Neuronal stem cell (in vitro differentiated cells): ENCODE data around the gene RAB3A.

ENCODE experiments used
- DNase-seq: peaks from one replicate; pipeline ENCODE4 v3.0.0-alpha.2; 2013; ENCODE audit warnings: low spot score
- H2AFZ ChIP-seq: one replicate; pipeline ENCODE4 v1.6.1; 2013; ENCODE audit warnings: mild to moderate bottlenecking, low read length, inconsistent platforms
- H2AK5ac ChIP-seq: 2 replicates; pipeline ENCODE4 v1.6.1; 2013; ENCODE audit warnings: low read depth, mild to moderate bottlenecking, inconsistent platforms, low read length, moderate library complexity, mixed read lengths
- H2BK120ac ChIP-seq: 2 replicates; pipeline ENCODE4 v1.6.1; 2013; ENCODE audit warnings: low read depth, mild to moderate bottlenecking, inconsistent platforms, low read length, moderate library complexity, mixed read lengths
- H2BK12ac ChIP-seq: one replicate; pipeline ENCODE4 v1.6.1; 2013; ENCODE audit warnings: low read length, inconsistent platforms
- H2BK15ac ChIP-seq: 2 replicates; pipeline ENCODE4 v1.6.1; 2013; ENCODE audit warnings: mild to moderate bottlenecking, low read length, inconsistent platforms, mixed read lengths
- H2BK5ac ChIP-seq: one replicate; pipeline ENCODE4 v1.6.1; 2013; ENCODE audit warnings: inconsistent platforms, mild to moderate bottlenecking, low read length, moderate library complexity
- H3K14ac ChIP-seq: one replicate; pipeline ENCODE4 v1.6.1; 2013; ENCODE audit warnings: low read length, inconsistent platforms
- H3K18ac ChIP-seq: 2 replicates; pipeline ENCODE4 v1.6.1; 2013; ENCODE audit warnings: low read length, inconsistent platforms
- H3K23ac ChIP-seq: 2 replicates; pipeline ENCODE4 v1.6.1; 2013; ENCODE audit warnings: low read depth, mild to moderate bottlenecking, mixed read lengths, low read length, inconsistent platforms; ENCODE audit not compliant: poor library complexity
- H3K27ac ChIP-seq: replicated peaks from 3 replicates; pipeline ENCODE4 v1.5.1; 2013; ENCODE audit warnings: low read length, inconsistent platforms
- H3K27me3 ChIP-seq, 3 experiments: 2 replicates each; pipeline ENCODE4 v1.6.1; 2013; ENCODE audit warnings: low read length in 3 of 3, mild to moderate bottlenecking in 2 of 3, inconsistent platforms in 1 of 3, low read depth in 1 of 3, mixed read lengths in 1 of 3, moderate library complexity in 1 of 3; ENCODE audit not compliant: control insufficient read depth in 3 of 3, insufficient read depth in 3 of 3
- H3K36me3 ChIP-seq, 2 donors: replicated peaks in 1 of 2; 2 replicates each; pipeline ENCODE4 v1.6.1; 2013; ENCODE audit warnings: low read length in 2 of 2; ENCODE audit not compliant: control insufficient read depth in 2 of 2, insufficient read depth in 2 of 2
- H3K4ac ChIP-seq: 2 replicates; pipeline ENCODE4 v1.6.1; 2013; ENCODE audit warnings: inconsistent platforms, mild to moderate bottlenecking, low read length, moderate library complexity
- H3K4me1 ChIP-seq, 2 donors: 1 replicate in 1 of 2; 2 replicates in 1 of 2; pipeline ENCODE4 v1.6.1; 2013; ENCODE audit warnings: low read length in 2 of 2, low read depth in 1 of 2; ENCODE audit not compliant: control insufficient read depth in 2 of 2, insufficient read depth in 1 of 2
- H3K4me2 ChIP-seq: one replicate; pipeline ENCODE4 v1.6.1; 2013; ENCODE audit warnings: mild to moderate bottlenecking, low read length, inconsistent platforms; ENCODE audit not compliant: insufficient read depth, poor library complexity, severe bottlenecking
- H3K4me3 ChIP-seq, 2 donors: 2 replicates each; pipeline ENCODE4 v1.5.1; 2013; ENCODE audit warnings: low read length in 2 of 2, mild to moderate bottlenecking in 2 of 2, inconsistent platforms in 1 of 2, moderate library complexity in 1 of 2
- H3K79me1 ChIP-seq: one replicate; pipeline ENCODE4 v1.6.1; 2013; ENCODE audit warnings: low read depth, mild to moderate bottlenecking, inconsistent platforms, low read length, moderate library complexity
- H3K9ac ChIP-seq: one replicate; pipeline ENCODE4 v1.6.1; 2013; ENCODE audit warnings: mild to moderate bottlenecking, low read depth, low read length, inconsistent platforms; ENCODE audit not compliant: poor library complexity
- H3K9me3 ChIP-seq, 2 donors: replicated peaks in 1 of 2; 2 replicates each; pipeline versions ENCODE3 to v1.6.1; 2013; ENCODE audit warnings: low read length in 2 of 2, mild to moderate bottlenecking in 2 of 2, inconsistent platforms in 1 of 2, low read depth in 1 of 2, mixed read lengths in 1 of 2, moderate library complexity in 1 of 2; ENCODE audit not compliant: control insufficient read depth in 2 of 2, insufficient read depth in 1 of 2
- H4K8ac ChIP-seq: one replicate; pipeline ENCODE4 v1.6.1; 2013; ENCODE audit warnings: low read depth, mild to moderate bottlenecking, inconsistent platforms, low read length, moderate library complexity
- H4K91ac ChIP-seq: one replicate; pipeline ENCODE4 v1.6.1; 2013; ENCODE audit warnings: low read length, low read depth, mild to moderate bottlenecking, inconsistent platforms; ENCODE audit not compliant: poor library complexity
- WGBS, 2 donors: extraction: QIAGEN DNeasy Blood & Tissue Kit; methylation state at CpG; one replicate each; pipeline ENCODE4 v1.1.7; 2013; ENCODE audit warnings: missing lambda C conversion rate in 2 of 2, mixed read lengths in 1 of 2; ENCODE audit not compliant: insufficient read length in 2 of 2, insufficient replicate concordance in 1 of 2; ENCODE audit errors: extremely low coverage in 2 of 2; 5-methylcytosine and 5-hydroxymethylcytosine counted together

Gene RAB3A

GRCh38 chr19:18202778-18203407, 949 bp downstream of the RAB3A start:
- DNase-seq, result no peak

GRCh38 chr19:18202397-18202777, 1.5 kb downstream of the RAB3A start:
- H3K4ac ChIP-seq, result no peak overlapping the region
- H3K14ac ChIP-seq, result no peak overlapping the region
- H3K18ac ChIP-seq, result peak overlapping the region; percentile 13
- peaks cover 15% of the 10 kb centered on the region in 2 donors for H3K4me1 ChIP-seq
- no peak overlapping the region for H2BK5ac ChIP-seq
- H3K9me3 ChIP-seq, result peaks cover 0 to 2% of the 10 kb centered on the region in 2 donors
- peaks cover 0 to 26% of the 10 kb centered on the region in 2 donors for H3K36me3 ChIP-seq
- no peak overlapping the region for H2BK120ac ChIP-seq
- no peak overlapping the region for H3K4me2 ChIP-seq
- DNase-seq, result no peak
- H4K8ac ChIP-seq, result no peak overlapping the region
- no peak overlapping the region for H3K9ac ChIP-seq
- H3K27ac ChIP-seq, result no peak overlapping the region
- WGBS, 2 donors, result no CpG with 5 or more reads among the region's 24 CpGs
- peak overlapping the region; percentile 75 for H3K23ac ChIP-seq
- H3K79me1 ChIP-seq, result peaks cover 6% of the 10 kb centered on the region
- peak overlapping the region; percentile 30 for H2BK15ac ChIP-seq
- H2AK5ac ChIP-seq, result peak overlapping the region; percentile 20
- H2AFZ ChIP-seq, result no peak overlapping the region
- H3K4me3 ChIP-seq, result peak overlapping the region in 1 of 2 donors; percentile 46
- H4K91ac ChIP-seq, result no peak overlapping the region
- no peak overlapping the region for H2BK12ac ChIP-seq
- peaks cover 0 to 18% (median 6%) of the 10 kb centered on the region in 3 experiments for H3K27me3 ChIP-seq

More at GRCh38 chr19:18202778-18203407, 949 bp downstream of the RAB3A start:
- H3K79me1 ChIP-seq, result peaks cover 6% of the 10 kb centered on the region
- H3K9me3 ChIP-seq, result peaks cover 0 to 2% of the 10 kb centered on the region in 2 donors
- H3K14ac ChIP-seq, result peak overlapping the region; percentile 100
- peaks cover 0 to 18% (median 6%) of the 10 kb centered on the region in 3 experiments for H3K27me3 ChIP-seq
- H2AK5ac ChIP-seq, result peak overlapping the region; percentile 96
- H3K36me3 ChIP-seq, result peaks cover 0 to 23% of the 10 kb centered on the region in 2 donors
- peak overlapping the region; percentile 91 for H3K4me2 ChIP-seq
- peak overlapping the region; percentile 98 for H3K23ac ChIP-seq
- H2BK5ac ChIP-seq, result no peak overlapping the region
- peak overlapping the region; percentile 91 for H3K9ac ChIP-seq
- H3K4me1 ChIP-seq, result peaks cover 15% of the 10 kb centered on the region in 2 donors
- no peak overlapping the region for H3K4ac ChIP-seq
- no peak overlapping the region for H3K27ac ChIP-seq
- peak overlapping the region; percentile 82 for H2BK12ac ChIP-seq
- no CpG with 5 or more reads among the region's 32 CpGs for WGBS, 2 donors
- peak overlapping the region; percentile 65 for H4K8ac ChIP-seq
- H2BK120ac ChIP-seq, result no peak overlapping the region
- peak overlapping the region; percentile 68 to 81 for H3K4me3 ChIP-seq
- peak overlapping the region; percentile 86 for H2AFZ ChIP-seq
- peak overlapping the region; percentile 90 for H3K18ac ChIP-seq
- H2BK15ac ChIP-seq, result peak overlapping the region; percentile 85
- H4K91ac ChIP-seq, result peak overlapping the region; percentile 89

DNA sequence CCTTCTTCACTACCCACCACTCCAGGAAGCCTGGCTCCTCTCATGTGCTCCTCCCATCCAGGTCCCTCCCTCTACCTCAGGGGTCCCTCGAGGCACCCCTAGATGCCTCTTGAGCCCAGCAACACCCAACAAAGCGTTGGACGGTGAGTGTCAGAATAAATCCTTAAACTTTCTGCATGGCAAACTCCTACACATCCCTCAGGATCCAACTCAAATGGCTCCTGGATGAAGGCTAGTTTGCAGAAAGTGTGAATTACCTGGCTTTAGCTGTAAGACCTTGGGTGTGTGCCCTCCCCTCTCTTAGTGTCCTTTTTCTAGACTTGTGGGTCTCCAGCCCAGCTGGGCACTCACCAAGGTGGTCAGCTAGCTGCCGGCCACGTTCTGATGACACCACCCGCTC, 5.5 kb downstream of the RAB3A start:
- no peak overlapping the region for H3K14ac ChIP-seq

GRCh38 chr19:18197941-18198340, 5.9 kb downstream of the RAB3A start:
- Histone ChIP-seq H3K4me2 (no peak overlapping the region), H4K91ac (no peak overlapping the region), H3K4me3 (no peak overlapping the region), H2AFZ (no peak overlapping the region), H4K8ac (no peak overlapping the region), H2BK15ac (no peak overlapping the region), H3K14ac (no peak overlapping the region), H3K27me3 (peaks cover 0 to 10% (median under 1%) of the 10 kb centered on the region in 3 experiments), H3K36me3 (peaks cover 8 to 43% of the 10 kb centered on the region in 2 donors), H2BK120ac (no peak overlapping the region), H3K27ac (no peak overlapping the region), H3K4me1 (peaks cover 7 to 9% of the 10 kb centered on the region in 2 donors), H2BK12ac (no peak overlapping the region), H3K4ac (peak overlapping the region; percentile 66), H3K18ac (no peak overlapping the region), H2AK5ac (no peak overlapping the region), H2BK5ac (no peak overlapping the region), H3K23ac (no peak overlapping the region), H3K9ac (no peak overlapping the region), H3K79me1 (peaks cover 3% of the 10 kb centered on the region), H3K9me3 (no peaks in the 10 kb centered on the region)
- no CpG with 5 or more reads among the region's 6 CpGs for whole genome bisulfite sequencing, 2 donors
- DNase-seq, result no peak

More for the DNA sequence above, 5.5 kb downstream of the RAB3A start:
- no peak overlapping the region for H2BK15ac ChIP-seq
- peaks cover 11 to 14% of the 10 kb centered on the region in 2 donors for H3K4me1 ChIP-seq
- no CpG with 5 or more reads among the region's 6 CpGs for WGBS, 2 donors
- H3K4me2 ChIP-seq, result no peak overlapping the region
- H3K27me3 ChIP-seq, result peaks cover 0 to 14% (median 5%) of the 10 kb centered on the region in 3 experiments
- H3K18ac ChIP-seq, result no peak overlapping the region
- H3K36me3 ChIP-seq, result peaks cover 8 to 43% of the 10 kb centered on the region in 2 donors
- no peak overlapping the region for H2BK5ac ChIP-seq
- H3K79me1 ChIP-seq, result peaks cover 6% of the 10 kb centered on the region
- H2AK5ac ChIP-seq, result no peak overlapping the region
- H2BK120ac ChIP-seq, result no peak overlapping the region
- no peak overlapping the region for H3K4ac ChIP-seq
- no peak for DNase-seq
- H4K8ac ChIP-seq, result no peak overlapping the region
- H4K91ac ChIP-seq, result no peak overlapping the region
- peaks cover 0 to 2% of the 10 kb centered on the region in 2 donors for H3K9me3 ChIP-seq
- H2AFZ ChIP-seq, result no peak overlapping the region
- no peak overlapping the region for H3K4me3 ChIP-seq
- no peak overlapping the region for H3K27ac ChIP-seq
- no peak overlapping the region for H3K9ac ChIP-seq
- no peak overlapping the region for H2BK12ac ChIP-seq
- H3K23ac ChIP-seq, result no peak overlapping the region
